Measurements from ENCODE around the gene MAP3K4. TPM values are rescaled to one million over a fixed set of nuclear protein-coding genes. Genes with fewer than 3 reads are reported as not detected.

Gene MAP3K4
- total RNA-seq, 1 experiment from 2014 or later: 27.9 TPM

GRCh38 chr6:161021998-161022743 lies 30.6 kb downstream of the MAP3K4 start:
- peaks cover 91% of the 10 kb centered on the region for H3K79me2 ChIP-seq (ENCODE audit: low read length)
- H3K9me3 ChIP-seq (ENCODE audit: low read length): no peaks in the 10 kb centered on the region
- BruUV-seq (replicated peaks): no TSS peak
- ChIA-PET CTCF (no interaction called here), POLR2A (ENCODE audit: unreplicated experiment) (no interaction called here)
- H3K9ac ChIP-seq (ENCODE audit: low read length): no peak overlapping the region
- TF ChIP-seq, protein P1, sequence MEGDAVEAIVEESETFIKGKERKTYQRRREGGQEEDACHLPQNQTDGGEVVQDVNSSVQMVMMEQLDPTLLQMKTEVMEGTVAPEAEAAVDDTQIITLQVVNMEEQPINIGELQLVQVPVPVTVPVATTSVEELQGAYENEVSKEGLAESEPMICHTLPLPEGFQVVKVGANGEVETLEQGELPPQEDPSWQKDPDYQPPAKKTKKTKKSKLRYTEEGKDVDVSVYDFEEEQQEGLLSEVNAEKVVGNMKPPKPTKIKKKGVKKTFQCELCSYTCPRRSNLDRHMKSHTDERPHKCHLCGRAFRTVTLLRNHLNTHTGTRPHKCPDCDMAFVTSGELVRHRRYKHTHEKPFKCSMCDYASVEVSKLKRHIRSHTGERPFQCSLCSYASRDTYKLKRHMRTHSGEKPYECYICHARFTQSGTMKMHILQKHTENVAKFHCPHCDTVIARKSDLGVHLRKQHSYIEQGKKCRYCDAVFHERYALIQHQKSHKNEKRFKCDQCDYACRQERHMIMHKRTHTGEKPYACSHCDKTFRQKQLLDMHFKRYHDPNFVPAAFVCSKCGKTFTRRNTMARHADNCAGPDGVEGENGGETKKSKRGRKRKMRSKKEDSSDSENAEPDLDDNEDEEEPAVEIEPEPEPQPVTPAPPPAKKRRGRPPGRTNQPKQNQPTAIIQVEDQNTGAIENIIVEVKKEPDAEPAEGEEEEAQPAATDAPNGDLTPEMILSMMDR (conservative IDR thresholded peaks at IDR 0.05; ENCODE audit: low read depth, low read length): no peak
- TF ChIP-seq EZH2 (IDR thresholded peaks at IDR 0.05; ENCODE audit: low read length, unreplicated experiment): no peak
- no peak for TF ChIP-seq EZH2phosphoT487 (IDR thresholded peaks at IDR 0.05; ENCODE audit: borderline replicate concordance, low read length)
- H3K9me2 ChIP-seq (replicated peaks; ENCODE audit: low read length): no peaks in the 10 kb centered on the region
- H3K4me1 ChIP-seq (ENCODE audit: insufficient read depth, low read length): no peaks in the 10 kb centered on the region
- H2AFZ ChIP-seq (ENCODE audit: low read length): no peak overlapping the region
- no peaks in the 10 kb centered on the region for H3F3A ChIP-seq (ENCODE audit: low read length, unreplicated experiment)
- no peak overlapping the region for H3K4me3 ChIP-seq (ENCODE audit: low read length)
- DNase-seq: no peak
- no peaks in the 10 kb centered on the region for H3K27me3 ChIP-seq (ENCODE audit: low read length)
- intact Hi-C loops (cut with micrococcal nuclease): no loop called here
- no peak for ATAC-seq
- H4K20me1 ChIP-seq (ENCODE audit: low read length): no peaks in the 10 kb centered on the region
- no peak overlapping the region for H3K27ac ChIP-seq (ENCODE audit: low read length)
- H3K4me2 ChIP-seq (ENCODE audit: low read length): no peak overlapping the region
- no peaks in the 10 kb centered on the region for H3K36me3 ChIP-seq (ENCODE audit: low read depth, low read length)

DNA sequence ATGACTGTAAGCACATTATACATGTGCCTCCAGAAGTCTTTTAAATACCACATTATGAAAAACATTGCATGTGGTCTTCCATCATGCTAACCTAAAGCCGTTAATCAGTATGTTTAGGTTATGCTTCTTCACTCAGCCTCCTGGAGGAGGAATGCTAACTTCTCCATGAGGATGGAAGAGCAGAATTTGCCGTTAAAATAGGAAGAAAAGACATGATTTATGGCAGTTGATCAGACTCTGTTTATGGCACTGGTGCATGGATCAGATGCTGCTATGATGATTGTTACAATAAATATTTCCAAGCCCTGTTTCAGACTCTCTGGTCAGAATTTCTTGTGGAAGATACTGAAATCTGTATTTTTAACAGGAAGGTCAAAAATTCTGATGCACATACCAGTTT lies 31.7 kb downstream of the MAP3K4 start:
- POLR2A ChIA-PET (ENCODE audit: unreplicated experiment): no interaction called here

More for the DNA sequence above, 31.7 kb downstream of the MAP3K4 start:
- Histone ChIP-seq H3K36me3 (ENCODE audit: low read depth, low read length) (no peaks in the 10 kb centered on the region), H3K9me3 (ENCODE audit: low read length) (no peaks in the 10 kb centered on the region), H3K79me2 (ENCODE audit: low read length) (peaks cover 91% of the 10 kb centered on the region), H4K20me1 (ENCODE audit: low read length) (no peaks in the 10 kb centered on the region), H3K4me2 (ENCODE audit: low read length) (no peak overlapping the region), H3K27ac (ENCODE audit: low read length) (no peak overlapping the region), H3F3A (ENCODE audit: low read length, unreplicated experiment) (no peaks in the 10 kb centered on the region), H2AFZ (ENCODE audit: low read length) (no peak overlapping the region), H3K27me3 (ENCODE audit: low read length) (no peaks in the 10 kb centered on the region), H3K4me1 (ENCODE audit: insufficient read depth, low read length) (no peaks in the 10 kb centered on the region), H3K9ac (ENCODE audit: low read length) (no peak overlapping the region), H3K9me2 (replicated peaks; ENCODE audit: low read length) (no peaks in the 10 kb centered on the region), H3K4me3 (ENCODE audit: low read length) (no peak overlapping the region)
- ATAC-seq: no peak
- CTCF ChIA-PET: no interaction called here
- intact Hi-C loops (cut with micrococcal nuclease): no loop called here
- BruUV-seq (replicated peaks): no TSS peak
- DNase-seq: no peak
- no peak for TF ChIP-seq EZH2phosphoT487 (IDR thresholded peaks at IDR 0.05; ENCODE audit: borderline replicate concordance, low read length)
- TF ChIP-seq, protein P1 (conservative IDR thresholded peaks at IDR 0.05; ENCODE audit: low read depth, low read length): no peak
- no peak for TF ChIP-seq EZH2 (IDR thresholded peaks at IDR 0.05; ENCODE audit: low read length, unreplicated experiment)
